ENCODE measurements around the gene ZNF415. TPM values are rescaled to one million over a fixed set of nuclear protein-coding genes. Genes with fewer than 3 reads are reported as not detected.

ZNF415 gene
- total and polyA plus RNA-seq, 9 of the 15 experiments (the other 6 are each of a cell fraction or from before 2014, with no cell fraction given) = 0.06 to 0.82 (median 0.14) TPM; not detected in 2

GRCh38 chr19:53161123-53161522 lies 28.4 kb upstream of the ZNF415 start (continued):
- TF ChIP-seq CC2D1A (IDR thresholded peaks at IDR 0.05) (peak; percentile 96), ILF3 (IDR thresholded peaks at IDR 0.05; ENCODE audit: borderline replicate concordance) (no peak), ZNF165 (CRISPR knock-in tag; IDR thresholded peaks at IDR 0.05; ENCODE audit: borderline replicate concordance) (no peak), TEAD4 (IDR thresholded peaks at IDR 0.05; ENCODE audit: low read length) (peak; percentile 97), TEAD4 (CRISPR knock-in tag; IDR thresholded peaks at IDR 0.05; ENCODE audit: borderline replicate concordance) (no peak), ZNF280A (IDR thresholded peaks at IDR 0.05; ENCODE audit: low read depth, partially characterized antibody) (no peak), FOXA1 (IDR thresholded peaks at IDR 0.05; ENCODE audit: borderline replicate concordance) (no peak), DLX4 (CRISPR knock-in tag; IDR thresholded peaks at IDR 0.05) (no peak), ZBTB49 (CRISPR knock-in tag; IDR thresholded peaks at IDR 0.05; ENCODE audit: borderline replicate concordance) (no peak), SRF (CRISPR knock-in tag; IDR thresholded peaks at IDR 0.05) (no peak), CTCFL (IDR thresholded peaks at IDR 0.05; ENCODE audit: borderline replicate concordance, insufficient read depth, low read depth, low read length, poor library complexity, severe bottlenecking) (no peak), MEF2A (IDR thresholded peaks at IDR 0.05; ENCODE audit: control insufficient read depth, low read depth, low read length) (peak; percentile 77), NFYB (IDR thresholded peaks at IDR 0.05; ENCODE audit: extremely low read depth, insufficient read length) (no peak), RBM39 (optimal IDR thresholded peaks at IDR 0.05; ENCODE audit: low read depth, low read length) (no peak), ZFX (CRISPR knock-in tag; IDR thresholded peaks at IDR 0.05) (no peak), ZBTB33 (CRISPR knock-in tag; IDR thresholded peaks at IDR 0.05) (no peak), FOXM1 (IDR thresholded peaks at IDR 0.05; ENCODE audit: low read depth) (peak; percentile 94), FOXM1 (CRISPR knock-in tag; IDR thresholded peaks at IDR 0.05; ENCODE audit: low read depth) (no peak), XRCC4 (IDR thresholded peaks at IDR 0.05; ENCODE audit: extremely low read depth, insufficient read depth, insufficient read length) (no peak)

All from K562 (cell line).